ENCODE results near the gene AMBP.

The AMBP gene

GRCh38 chr9:114112778-114113584 is 34.9 kb upstream of the AMBP start:
- no peak for DNase-seq

- DNase-seq = no peak
These were observed 34.2 kb upstream of the AMBP start for GRCh38 chr9:114112325-114112724.

GRCh38 chr9:114110180-114110579 is 32.1 kb upstream of the AMBP start:
- DNase-seq = no peak

GRCh38 chr9:114109124-114109523 is 31.0 kb upstream of the AMBP start:
- no peak for DNase-seq

GRCh38 chr9:114108016-114108833 is 30.1 kb upstream of the AMBP start:
- peak; percentile 84 for DNase-seq

- no peak for DNase-seq
These were observed 29.3 kb upstream of the AMBP start for GRCh38 chr9:114107286-114108001.

GRCh38 chr9:114105236-114105635 is 27.1 kb upstream of the AMBP start:
- DNase-seq = no peak

GRCh38 chr9:114102484-114102883 is 24.4 kb upstream of the AMBP start:
- no peak for DNase-seq

GRCh38 chr9:114100536-114100935 is 22.4 kb upstream of the AMBP start:
- DNase-seq = no peak

- DNase-seq = no peak
These were observed 21.7 kb upstream of the AMBP start for GRCh38 chr9:114099669-114100270.

- no peak for DNase-seq
These were observed 21.0 kb upstream of the AMBP start, which contains the start of gene KIF12 for GRCh38 chr9:114098936-114099668. KIF12 (minus strand) TSS chr9:114099292; CDS start chr9:114099276, 16 bp downstream.

GRCh38 chr9:114098021-114098935 is 20.2 kb upstream of the AMBP start:
- peak; percentile 72 for DNase-seq

GRCh38 chr9:114097613-114098020 is 19.5 kb upstream of the AMBP start:
- DNase-seq = peak; percentile 42

GRCh38 chr9:114096866-114097612 is 18.9 kb upstream of the AMBP start:
- no peak for DNase-seq

- DNase-seq = peak; percentile 15
These were observed 18.0 kb upstream of the AMBP start for GRCh38 chr9:114096041-114096511.

- DNase-seq = no peak
These were observed 16.9 kb upstream of the AMBP start for GRCh38 chr9:114094971-114095370.

- no peak for DNase-seq
These were observed 15.8 kb upstream of the AMBP start for GRCh38 chr9:114093761-114094505.

GRCh38 chr9:114093031-114093471 is 15.0 kb upstream of the AMBP start:
- no peak for DNase-seq

GRCh38 chr9:114092336-114092735 is 14.2 kb upstream of the AMBP start:
- no peak for DNase-seq

Data from hematopoietic multipotent progenitor cell treated with erythropoietin and hydrocortisone succinate and interleukin-3 and kit ligand, for 4 days (in vitro differentiated cells).